Panc1 (cell line): Measurements from ENCODE around the gene TECR. TPM values are rescaled to one million over a fixed set of nuclear protein-coding genes. Genes with fewer than 3 reads are reported as not detected.

Experiments
- ATAC-seq: fragments of 200-7000 bp; cut with Tn5 transposase; 2 replicates; pipeline ENCODE4 v1.9.1; 2020; ENCODE audit warnings: mild to moderate bottlenecking, moderate library complexity
- BruUV-seq: library from RNA; stranded (reverse); fragments of 400-500 nt; replicated peaks from 2 replicates; lab custom pipeline; 2021; lab: Mats Ljungman, UMichigan
- CTCF ChIA-PET: fragments of 300-600 bp; sonication (Branson Sonifier 250); formaldehyde crosslinking; loops from one replicate; lab custom pipeline; 2022; ENCODE audit warnings: antibody characterized with exemption; lab: Charles Lee
- POLR2A ChIA-PET: fragments of 300-600 bp; sonication (Branson Sonifier 250); formaldehyde crosslinking; loops from one replicate; lab custom pipeline; 2022; ENCODE audit warnings: antibody characterized with exemption; lab: Charles Lee
- DNase-seq: peaks from one replicate; pipeline ENCODE4 v3.0.0-alpha.2; 2010; ENCODE audit warnings: low read depth, low spot score
- H3K27ac ChIP-seq: 2 replicates; pipeline ENCODE4 v1.5.1; 2011; ENCODE audit warnings: mild to moderate bottlenecking, low read length, inconsistent platforms
- H3K27me3 ChIP-seq: fragments of 200-500 bp; sonication (Bioruptor generic); 2 replicates; pipeline ENCODE4 v1.6.0; 2014; ENCODE audit warnings: low read length, inconsistent platforms; ENCODE audit not compliant: control insufficient read depth, insufficient read depth
- H3K36me3 ChIP-seq: fragments of 200-500 bp; sonication (Bioruptor generic); 2 replicates; pipeline ENCODE4 v1.5.1; 2014; ENCODE audit warnings: inconsistent platforms, mild to moderate bottlenecking, low read length, moderate library complexity; ENCODE audit not compliant: control insufficient read depth, insufficient read depth
- H3K4me1 ChIP-seq: 2 replicates; pipeline ENCODE4 v1.5.1; 2011; ENCODE audit warnings: inconsistent platforms, mild to moderate bottlenecking, low read length, moderate library complexity; ENCODE audit not compliant: control insufficient read depth, insufficient read depth
- H3K4me3 ChIP-seq, 2 experiments: 2 replicates each; pipeline ENCODE4 v1.5.1; 2011 to 2012; ENCODE audit warnings: low read depth in 2 of 2, low read length in 2 of 2, mild to moderate bottlenecking in 2 of 2, inconsistent platforms in 1 of 2, moderate library complexity in 1 of 2
- H3K9me3 ChIP-seq: fragments of 200-500 bp; sonication (Bioruptor generic); 2 replicates; pipeline ENCODE4 v1.5.1; 2014; ENCODE audit warnings: low read depth, mild to moderate bottlenecking, inconsistent platforms, low read length, moderate library complexity; ENCODE audit not compliant: control insufficient read depth, insufficient read depth
- CTCF ChIP-seq: fragments of 450-650 bp; IDR thresholded peaks from 2 replicates; pipeline ENCODE4 v1.5.1; 2017; ENCODE audit warnings: mild to moderate bottlenecking
- POLR2AphosphoS5 ChIP-seq: IDR thresholded peaks from 2 replicates; pipeline ENCODE4 v1.6.1; 2012; ENCODE audit warnings: mild to moderate bottlenecking, low read depth, low read length, moderate library complexity
- REST ChIP-seq, 2 experiments: IDR thresholded peaks; 2 replicates each; pipeline ENCODE4 v1.6.1; 2011 to 2012; ENCODE audit warnings: low read depth in 2 of 2, control low read depth in 1 of 2, low read length in 1 of 2, mild to moderate bottlenecking in 1 of 2, moderate library complexity in 1 of 2; ENCODE audit not compliant: insufficient read depth in 1 of 2
- SIN3A ChIP-seq: IDR thresholded peaks from 2 replicates; pipeline ENCODE4 v1.6.1; 2012; ENCODE audit warnings: low read depth, mild to moderate bottlenecking, low read length, moderate library complexity, borderline replicate concordance; ENCODE audit not compliant: insufficient read depth
- TCF7L2 ChIP-seq: IDR thresholded peaks from 2 replicates; pipeline ENCODE4 v1.6.1; 2011; ENCODE audit warnings: mild to moderate bottlenecking, low read depth, low read length, inconsistent platforms
- in situ Hi-C: cut with HindIII; loops from 2 replicates; pipeline ENCODE4 v1.10.0; 2016; ENCODE audit warnings: low sequenced_read_pairs, low pct_unique_long_range_greater_than_20kb
- intact Hi-C: fragments of 100-400 bp; cut with micrococcal nuclease; formaldehyde crosslinking; loops from one replicate; pipeline ENCODE4 v1.10.0; 2022; ENCODE audit not compliant: unreplicated experiment
- total RNA-seq: library from RNA; stranded (reverse); gene quantifications from one replicate; pipeline ENCODE4 v1.2.1, GENCODE V29; 2021; ENCODE audit not compliant: unreplicated experiment

Gene TECR
- total RNA-seq, 1 experiment from 2014 or later, result 233 TPM

GRCh38 chr19:14575428-14575980 is 46.1 kb downstream of the TECR start:
- Histone ChIP-seq H3K36me3 (peaks cover 2% of the 10 kb centered on the region; the same call in 1 of the 2 replicates), H3K27ac (no peak overlapping the region), H3K4me3 (no peak overlapping the region), H3K27me3 (no peaks in the 10 kb centered on the region), H3K9me3 (no peaks in the 10 kb centered on the region), H3K4me1 (peaks cover 3% of the 10 kb centered on the region)
- DNase-seq, result no peak
- intact Hi-C loops (loop anchor here (5.0 kb wide), 1 partner anchor 102 kb away; no protein-coding TSS in a partner anchor), in situ Hi-C loops (no loop called here)
- no peak for ATAC-seq
- BruUV-seq, result no TSS peak
- ChIA-PET CTCF (no interaction called here), POLR2A (interaction anchor here (0.6 kb wide), 1 partner anchor 65 kb away, joined by 7 read pairs; no protein-coding TSS in a partner anchor)
- no peak for TF ChIP-seq CTCF
- no peak for TF ChIP-seq TCF7L2
- TF ChIP-seq POLR2AphosphoS5, result no peak
- TF ChIP-seq REST (IDR thresholded peaks at IDR 0.05; ENCODE audit: insufficient read depth in 1 of 2, low read depth in 2 of 2, low read length in 1 of 2), result no peak
- no peak for TF ChIP-seq SIN3A

GRCh38 chr19:14576363-14576762 is 47.0 kb downstream of the TECR start:
- Histone ChIP-seq H3K4me1 (no peaks in the 10 kb centered on the region; the same call in 1 of the 2 replicates), H3K4me3 (no peak overlapping the region), H3K27ac (no peak overlapping the region), H3K9me3 (no peaks in the 10 kb centered on the region), H3K36me3 (peaks cover 2% of the 10 kb centered on the region; the same call in 1 of the 2 replicates), H3K27me3 (no peaks in the 10 kb centered on the region)
- TF ChIP-seq SIN3A (no peak), CTCF (no peak), POLR2AphosphoS5 (no peak), REST (IDR thresholded peaks at IDR 0.05; ENCODE audit: insufficient read depth in 1 of 2, low read depth in 2 of 2, low read length in 1 of 2) (no peak), TCF7L2 (no peak)
- POLR2A ChIA-PET, result no interaction called here
- intact Hi-C loops, result loop anchor here (5.0 kb wide), 1 partner anchor 101 kb away; no protein-coding TSS in a partner anchor
- in situ Hi-C loops, result no loop called here
- no TSS peak for BruUV-seq
- ATAC-seq (no peak), DNase-seq (no peak)
- CTCF ChIA-PET, result no interaction called here
